CD4-positive, alpha-beta T cell treated with Interleukin-15 for 4 hours (primary cell): ENCODE measurements around the gene DFFB.

ENCODE experiments used
- DNase-seq: peaks from one replicate; pipeline ENCODE4 v3.0.0-alpha.2; 2020; ENCODE audit warnings: low spot score

The DFFB gene

DNA sequence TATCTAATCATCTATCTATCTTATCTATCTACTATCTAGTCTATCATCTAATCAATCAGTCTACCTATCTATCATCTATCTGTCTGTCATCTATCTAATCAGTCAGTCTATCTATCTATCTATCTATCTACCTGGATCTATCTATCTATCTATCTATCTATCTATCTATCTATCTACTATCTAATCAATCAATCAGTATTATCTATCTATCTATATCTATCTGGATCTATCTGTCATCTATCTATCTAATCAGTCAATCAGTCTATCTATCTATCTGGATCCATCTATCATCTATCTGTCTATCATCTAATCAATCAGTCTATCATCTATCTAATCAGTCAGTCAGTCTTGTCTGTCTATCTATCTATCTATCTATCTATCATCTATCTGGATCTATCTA is 69.7 kb downstream of the DFFB start:
- no peak for DNase-seq

DNA sequence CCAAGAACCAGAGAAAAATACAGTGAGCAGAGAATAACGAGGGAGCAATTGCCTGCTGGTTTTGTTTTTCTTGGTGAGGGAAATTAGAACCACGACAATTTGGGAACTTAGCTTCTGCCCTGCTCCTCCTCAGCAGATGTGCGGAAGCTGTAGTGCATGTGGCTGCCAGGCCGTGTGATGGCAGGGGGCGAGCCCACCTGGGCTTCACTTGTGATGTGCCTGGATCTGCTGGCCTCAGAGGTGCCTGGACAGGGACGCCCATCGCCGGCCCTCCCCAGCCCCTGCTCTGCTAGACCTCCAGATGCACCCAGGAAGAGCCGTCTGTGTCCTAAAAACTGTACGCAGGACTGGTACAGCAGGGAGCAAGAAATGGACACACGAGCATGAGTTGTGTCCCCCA is 71.3 kb downstream of the DFFB start:
- no peak for DNase-seq

DNA sequence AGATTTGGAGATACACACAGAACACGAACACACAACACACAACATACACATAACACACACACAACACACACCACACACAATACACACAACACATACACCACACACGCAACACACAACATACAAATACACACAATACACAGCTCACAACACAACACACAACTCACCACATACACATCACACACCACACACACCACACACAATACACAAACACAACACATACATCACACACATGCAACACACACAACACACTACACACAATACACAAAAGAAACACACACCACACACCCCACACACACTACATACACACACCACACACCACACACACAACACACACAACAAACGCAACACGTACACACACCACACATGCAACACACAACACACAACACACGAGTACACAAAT is 71.8 kb downstream of the DFFB start:
- DNase-seq = no peak

DNA sequence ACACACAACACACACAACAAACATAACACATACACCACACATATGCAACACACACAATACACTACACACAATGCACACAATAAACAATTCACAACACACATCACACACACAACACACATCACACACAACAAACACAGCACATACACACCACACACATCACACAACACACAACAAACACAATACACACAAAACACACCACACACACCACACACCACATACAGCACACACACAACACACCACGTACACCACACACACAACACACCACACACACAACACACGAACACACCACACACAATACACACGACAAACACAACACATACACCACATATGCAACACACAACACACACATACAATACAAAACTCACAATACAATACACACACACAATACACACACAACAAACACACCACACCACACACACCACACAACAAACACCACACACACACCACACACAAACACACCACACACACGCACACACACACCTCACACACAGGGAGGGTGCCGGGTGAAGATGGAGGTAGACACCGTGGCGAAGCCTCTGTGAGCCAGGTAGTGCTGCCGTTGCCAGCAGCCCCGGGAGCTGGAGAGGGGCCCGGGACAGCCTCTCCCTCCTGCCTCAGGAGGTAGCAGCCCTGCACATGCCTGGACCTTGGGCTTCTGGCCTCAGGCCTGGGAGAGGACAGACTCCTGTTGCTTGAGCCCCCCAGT is 73.2 kb downstream of the DFFB start:
- DNase-seq = no peak

DNA sequence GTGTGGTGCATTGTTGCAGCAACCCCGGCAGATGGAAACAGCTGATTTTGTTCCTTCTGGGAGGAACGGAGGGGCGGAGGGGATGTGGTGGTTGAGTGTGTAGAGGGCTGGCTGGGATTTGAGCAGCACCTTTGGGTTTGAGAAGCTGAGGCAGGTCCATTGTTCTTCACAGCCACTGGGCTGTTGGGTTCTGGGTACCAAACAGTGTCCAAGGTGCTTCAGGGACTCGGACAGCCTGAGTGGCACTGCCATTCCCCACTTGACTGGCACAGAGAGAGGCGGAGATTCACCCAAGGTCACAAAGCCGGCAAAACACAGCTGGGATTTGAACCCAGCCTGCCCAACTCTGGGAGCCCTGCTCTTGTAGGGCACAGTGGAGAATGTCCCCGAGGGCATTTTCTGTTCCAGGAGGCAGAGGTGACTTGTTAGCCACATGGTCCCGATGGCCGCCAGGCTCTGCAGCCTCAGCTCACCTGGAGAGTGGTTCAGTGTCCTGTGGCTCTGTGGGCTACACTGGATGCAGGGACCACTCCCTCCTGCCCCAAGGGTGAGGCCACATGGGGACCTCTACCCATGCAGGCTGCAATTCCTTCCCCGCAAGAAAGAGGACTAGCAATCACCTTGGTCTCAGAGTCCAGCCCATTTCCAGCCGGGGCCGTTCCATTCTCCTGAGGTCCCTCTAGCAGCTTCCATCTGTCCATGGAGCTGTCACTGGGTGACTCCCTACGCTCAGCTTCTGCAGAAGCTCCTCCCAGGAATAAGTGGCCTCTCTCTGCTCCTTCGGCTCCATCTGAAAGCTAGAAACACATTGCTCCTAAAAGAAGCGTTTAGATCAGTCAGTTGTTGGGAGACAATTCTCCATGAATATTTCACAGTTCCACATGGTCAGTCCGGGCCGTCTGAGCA is 74.0 kb downstream of the DFFB start:
- DNase-seq = no peak

DNA sequence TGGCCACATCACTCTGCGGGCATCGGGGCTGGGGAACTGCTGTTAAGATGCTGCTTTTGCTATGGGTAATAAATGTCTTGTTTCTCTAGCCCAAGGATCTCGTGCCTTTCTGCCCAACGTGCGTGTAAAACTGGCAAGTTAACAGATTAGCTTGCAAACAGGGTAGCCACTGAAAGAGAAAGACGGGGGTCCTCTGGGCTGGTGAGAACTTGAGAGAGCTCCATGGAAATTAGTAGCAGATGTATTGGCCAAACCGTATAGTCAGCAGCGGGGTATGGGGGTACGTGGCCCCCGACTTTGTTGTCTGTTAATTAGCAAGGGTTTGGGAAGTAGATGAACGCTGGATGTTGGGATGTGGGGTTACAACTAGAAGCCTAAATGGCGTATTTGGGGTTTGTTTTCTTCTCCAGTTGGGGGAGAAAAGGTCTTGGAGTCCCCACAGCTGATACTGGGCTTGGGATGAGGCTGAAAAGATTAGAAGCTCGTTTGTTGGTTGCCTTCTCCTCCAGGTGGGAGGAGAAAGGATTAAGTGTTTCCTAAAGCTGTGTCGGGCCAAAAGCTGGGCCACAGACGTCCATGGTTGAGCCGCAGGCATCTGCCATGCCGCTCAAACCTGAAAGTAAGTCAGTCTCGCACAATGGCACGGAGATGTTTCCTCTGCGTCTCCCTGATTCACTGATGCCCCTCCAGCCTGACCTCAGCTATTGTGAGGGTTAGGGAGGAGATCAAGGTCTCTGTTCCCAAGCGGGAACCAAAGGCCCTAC is 75.1 kb downstream of the DFFB start:
- DNase-seq = no peak
